Heart right ventricle (tissue), 16 donors: ENCODE measurements around the gene GABPB2. TPM values are rescaled to one million over a fixed set of nuclear protein-coding genes. Genes with fewer than 3 reads are reported as not detected.

ENCODE experiments used
- ATAC-seq, 8 donors: fragments of 200-7000 bp; cut with Tn5 transposase; one replicate each; pipeline ENCODE4 v1.9.1; 2020; ENCODE audit warnings: mild to moderate bottlenecking in 8 of 8, moderate library complexity in 8 of 8, moderate number of reproducible peaks in 1 of 8
- DNase-seq, 2 donors: peaks; one replicate each; pipeline ENCODE4 v3.0.0-alpha.2; 2020
- H3K27ac ChIP-seq, 10 donors: fragments of 200-600 bp; sonication (generic) in 2 of 10; one replicate each; pipeline versions ENCODE4 v1.5.0 to v1.8.0; 2020 to 2022; ENCODE audit warnings: mild to moderate bottlenecking in 3 of 10
- H3K27me3 ChIP-seq, 7 donors: fragments of 200-600 bp; one replicate each; pipeline ENCODE4 v1.8.0; 2021 to 2022; ENCODE audit warnings: mild to moderate bottlenecking in 2 of 7
- H3K36me3 ChIP-seq, 9 donors: fragments of 200-600 bp; sonication (generic) in 1 of 9; one replicate each; pipeline versions ENCODE4 v1.5.0 to v1.8.0; 2020 to 2022; ENCODE audit warnings: mild to moderate bottlenecking in 2 of 9
- H3K4me1 ChIP-seq, 9 donors: fragments of 200-600 bp; sonication (generic) in 1 of 9; one replicate each; pipeline versions ENCODE4 v1.5.0 to v1.8.0; 2020 to 2022; ENCODE audit warnings: mild to moderate bottlenecking in 4 of 9
- H3K4me3 ChIP-seq, 10 donors: fragments of 200-600 bp; sonication (generic) in 2 of 10; one replicate each; pipeline versions ENCODE4 v1.5.0 to v1.8.0; 2020 to 2022; ENCODE audit warnings: mild to moderate bottlenecking in 7 of 10, moderate library complexity in 2 of 10
- H3K9me3 ChIP-seq, 11 donors: fragments of 200-600 bp in 10 of 11; sonication (generic) in 2 of 11; one replicate each; pipeline versions ENCODE4 v1.5.0 to v1.8.0; 2013 to 2022; ENCODE audit warnings: mild to moderate bottlenecking in 2 of 11, control low read depth in 1 of 11, moderate library complexity in 1 of 11
- CTCF ChIP-seq, 9 donors: fragments of 200-600 bp; sonication (generic) in 2 of 9; IDR thresholded peaks; one replicate each; pipeline versions ENCODE4 v1.5.0 to v1.8.0; 2021 to 2022; ENCODE audit warnings: antibody characterized with exemption in 9 of 9, mild to moderate bottlenecking in 5 of 9, moderate library complexity in 1 of 9
- WGBS, 2 donors: extraction: QIAGEN DNeasy Blood & Tissue Kit; methylation state at CpG; one replicate each; pipeline ENCODE4 v1.1.7; 2013; ENCODE audit warnings: inconsistent platforms in 1 of 2; 5-methylcytosine and 5-hydroxymethylcytosine counted together
- intact Hi-C, 10 donors: fragments of 100-400 bp; cut with DNase I; formaldehyde crosslinking; loops; one replicate each; pipeline versions ENCODE4 v1.11.1 to v1.14.2; 2022
- polyA plus RNA-seq, 2 donors: library from polyadenylated mRNA; stranded (reverse); fragments of 200-250 nt; gene quantifications; one replicate each; pipeline ENCODE4 v1.2.3, GENCODE V29; 2013
- total RNA-seq, 10 donors: library from RNA; stranded (reverse); fragmentation: NEBNext Ultra II Directional in 3 of 10; extraction: Animal tissue kit (Norgen Biotek cat#: 25700) in 3 of 10; gene quantifications; one replicate each; pipeline versions ENCODE4 v1.2.1 to v1.2.4, GENCODE V29; 2021 to 2023
- donor health status: Arrhythmogenic right ventricular cardiomyopathy.
- donor health status: ischemic (EF 13 %, LVEDD 7.1; RV severe dilation, severe dysfunction).
- donor health status: healthy with polysubstance abuse.
- donor health status: DM: no; HTN: yes; CAD: no.
- donor health status: DM: no; HTN: no; CAD: no.
- donor health status: ischemic (EF 25% LVEDD 6.9; RV normal size, moderate dysfunction).
- donor health status: ischemic (EF 25% LVEDD 5.7; RV mildly dilated, moderate dysfunction).
- donor health status: healthy.
- donor health status: DM: yes; HTN: yes; CAD: no.
- donor health status: Ischemic cardiomyopathy.
- donor health status: ischemic (EF 35%, LVEDD 5.7; RV mildly dilated, moderate dysfunction).
- donor health status: nonischemic (EF 11% LVEDD 7.7; RV severe dilation, severe dysfunction).
- donor health status: DM: yes; HTN: yes; CAD: no.
- donor health status: PGD.
- donor health status: ischemic (EF 29% LVEDD 5.4; RV normal size, mild dysfunction).
- donor health status: nonischemic (EF 23%, LVEDD 6.1; RV moderate dilation, normal function).

Gene GABPB2
- total and polyA plus RNA-seq, 12 donors, result 3.4 to 14.4 (median 10.6) TPM

GRCh38 chr1:151032164-151032563 is 38.4 kb upstream of the GABPB2 start:
- WGBS, 2 donors, result 98% methylated on average over 8 of the region's 8 CpGs
- intact Hi-C loops, result loop anchor here in 1 of 10 donors (5.0 kb wide), 1 partner anchor 115 kb away; the partner anchor contains the start of gene SEMA6C

DNA sequence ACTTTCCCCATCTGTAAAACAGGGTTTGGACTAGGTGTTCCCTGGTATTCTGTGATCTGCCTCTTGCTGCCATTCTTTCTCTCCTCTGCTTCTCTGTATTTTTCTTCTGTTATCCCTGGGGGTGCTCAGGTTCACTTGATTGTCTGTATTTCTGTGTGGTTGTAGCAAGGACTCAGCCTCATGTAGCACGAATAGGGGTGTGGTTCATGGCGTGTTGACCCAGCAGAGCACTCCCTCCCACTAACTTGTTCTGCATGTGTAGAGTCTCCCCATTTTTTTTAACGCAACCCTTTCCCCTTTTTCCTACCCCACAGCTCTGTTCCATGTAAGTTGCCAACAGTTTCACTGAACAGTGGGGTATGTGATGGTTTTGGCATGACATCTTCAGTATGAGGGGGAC is 35.4 kb upstream of the GABPB2 start:
- Histone ChIP-seq H3K27me3 (no peaks in the 10 kb centered on the region), H3K27ac (peak overlapping the region in 3 of 10 donors; percentile 9 to 28 (median 24)), H3K9me3 (no peaks in the 10 kb centered on the region), H3K4me1 (peaks cover 0 to 17% (median 5%) of the 10 kb centered on the region in 9 donors), H3K4me3 (no peak overlapping the region), H3K36me3 (peaks cover 0 to 59% (median 39%) of the 10 kb centered on the region in 9 donors)
- TF ChIP-seq CTCF (IDR thresholded peaks at IDR 0.05), result no peak
- ATAC-seq (peak in 2 of 8 donors; percentile 10 to 42), DNase-seq (no peak)
- 90% methylated on average over 3 of the region's 3 CpGs for WGBS, 2 donors
- intact Hi-C loops, result no loop called here

More at GRCh38 chr1:151032164-151032563, 38.4 kb upstream of the GABPB2 start:
- H3K9me3 ChIP-seq, result no peaks in the 10 kb centered on the region
- peaks cover 0 to 12% (median 5%) of the 10 kb centered on the region in 9 donors for H3K4me1 ChIP-seq
- no peak overlapping the region for H3K27ac ChIP-seq
- DNase-seq (no peak), ATAC-seq (no peak)
- peaks cover 0 to 89% (median 58%) of the 10 kb centered on the region in 9 donors for H3K36me3 ChIP-seq
- H3K27me3 ChIP-seq, result no peaks in the 10 kb centered on the region
- no peak for TF ChIP-seq CTCF (IDR thresholded peaks at IDR 0.05)
- no peak overlapping the region for H3K4me3 ChIP-seq

DNA sequence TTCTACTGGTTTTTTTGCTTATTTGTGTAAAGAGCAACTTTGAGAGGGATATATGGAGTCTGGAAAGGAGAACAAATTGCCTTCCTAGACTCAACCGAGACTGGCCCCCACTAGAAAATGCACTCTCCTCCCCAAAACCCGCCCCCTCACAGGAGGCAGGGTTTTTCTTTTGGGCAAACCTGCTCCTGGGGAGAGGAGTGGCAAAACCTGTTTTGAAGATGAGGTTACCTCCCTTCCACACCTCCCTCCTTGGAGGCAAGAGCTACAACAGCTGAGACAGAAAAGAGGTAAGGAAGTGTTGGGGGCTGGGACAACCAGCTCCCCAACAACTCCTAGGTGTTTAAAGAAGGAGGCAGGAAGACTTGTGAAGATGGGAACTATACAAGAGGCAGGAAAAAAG is 34.2 kb upstream of the GABPB2 start, which contains the start of gene BNIPL:
Gene BNIPL, plus strand, starts transcription at position 231 of the 400 bp plus-strand sequence. Its CDS starts 140 bp downstream, at position 371.
- TF ChIP-seq CTCF (IDR thresholded peaks at IDR 0.05), result no peak
- Histone ChIP-seq H3K4me1 (peaks cover 0 to 17% (median 5%) of the 10 kb centered on the region in 9 donors), H3K4me3 (no peak within 1 kb of the TSS), H3K36me3 (peaks cover 0 to 47% (median 29%) of the 10 kb centered on the region in 9 donors), H3K27me3 (no peaks in the 10 kb centered on the region), H3K27ac (peak within 1 kb of the TSS in 3 of 10 donors; percentile 9 to 28 (median 24)), H3K9me3 (no peaks in the 10 kb centered on the region)
- 50 to 68% methylated on average over 2 of the region's 2 CpGs for WGBS, 2 donors
- intact Hi-C loops, result no loop called here
- ATAC-seq, result no peak
- no peak for DNase-seq

GRCh38 chr1:151037032-151037431 is 33.5 kb upstream of the GABPB2 start:
- DNase-seq (no peak), ATAC-seq (no peak)
- no peak overlapping the region for H3K27ac ChIP-seq
- no peak for TF ChIP-seq CTCF (IDR thresholded peaks at IDR 0.05)
- H3K4me1 ChIP-seq, result peaks cover 0 to 17% (median 5%) of the 10 kb centered on the region in 9 donors
- no peak overlapping the region for H3K4me3 ChIP-seq
- no peaks in the 10 kb centered on the region for H3K9me3 ChIP-seq
- WGBS, 2 donors, result 83 to 86% methylated on average over 6 of the region's 6 CpGs
- H3K36me3 ChIP-seq, result peaks cover 0 to 40% (median 23%) of the 10 kb centered on the region in 9 donors
- no peaks in the 10 kb centered on the region for H3K27me3 ChIP-seq
- intact Hi-C loops, result no loop called here
